NCI-H2171 treated with DMSO at 0.1 percent for 48 hours (cell line): ENCODE measurements around the gene NANOS1.
A peak's percentile ranks its signal among the peaks of the same experiment; 100 is the strongest.

ENCODE experiments used
- DNase-seq: peaks from one replicate; lab custom pipeline; 2025; lab: John Stamatoyannopoulos, UW

The NANOS1 gene

DNA sequence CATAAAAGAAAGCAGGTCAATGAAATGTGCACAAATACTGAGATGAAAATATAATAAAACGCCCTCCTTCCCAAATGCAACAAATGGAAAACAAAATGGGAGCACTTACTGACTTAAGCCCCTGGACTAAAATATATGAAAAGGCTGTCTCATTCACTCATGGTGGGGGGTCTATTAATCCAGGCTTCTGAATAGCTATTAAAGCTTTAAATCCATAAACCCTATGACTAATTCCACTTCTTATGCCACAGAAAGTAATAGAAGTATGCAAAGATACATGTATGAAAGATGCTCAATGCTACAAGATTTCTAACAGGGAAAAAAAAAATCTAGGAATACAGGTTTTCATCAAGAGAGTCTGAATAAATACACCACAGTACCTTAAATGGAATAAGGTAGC, 30.6 kb downstream of the NANOS1 start:
- no peak for DNase-seq

GRCh38 chr10:119061352-119061751, 31.8 kb downstream of the NANOS1 start:
- no peak for DNase-seq

DNA sequence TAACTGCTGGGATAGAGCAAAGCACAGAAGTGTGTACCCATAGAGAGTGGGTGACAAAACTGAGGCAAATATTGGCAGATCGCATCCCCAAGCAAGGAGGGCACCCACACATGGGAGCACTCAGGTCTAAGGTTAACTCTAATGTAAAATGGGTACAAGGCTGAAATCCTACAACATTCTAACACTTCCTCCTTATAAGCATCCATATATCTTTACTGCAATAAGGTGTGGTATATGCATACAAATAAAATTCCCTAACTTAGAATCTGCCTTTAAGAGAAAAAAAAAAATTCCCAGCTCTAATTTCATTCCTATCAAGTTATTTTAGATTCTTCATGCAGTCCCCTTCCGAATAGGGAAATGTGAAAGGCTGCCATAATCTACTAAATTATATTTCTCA, 32.4 kb downstream of the NANOS1 start:
- no peak for DNase-seq

DNA sequence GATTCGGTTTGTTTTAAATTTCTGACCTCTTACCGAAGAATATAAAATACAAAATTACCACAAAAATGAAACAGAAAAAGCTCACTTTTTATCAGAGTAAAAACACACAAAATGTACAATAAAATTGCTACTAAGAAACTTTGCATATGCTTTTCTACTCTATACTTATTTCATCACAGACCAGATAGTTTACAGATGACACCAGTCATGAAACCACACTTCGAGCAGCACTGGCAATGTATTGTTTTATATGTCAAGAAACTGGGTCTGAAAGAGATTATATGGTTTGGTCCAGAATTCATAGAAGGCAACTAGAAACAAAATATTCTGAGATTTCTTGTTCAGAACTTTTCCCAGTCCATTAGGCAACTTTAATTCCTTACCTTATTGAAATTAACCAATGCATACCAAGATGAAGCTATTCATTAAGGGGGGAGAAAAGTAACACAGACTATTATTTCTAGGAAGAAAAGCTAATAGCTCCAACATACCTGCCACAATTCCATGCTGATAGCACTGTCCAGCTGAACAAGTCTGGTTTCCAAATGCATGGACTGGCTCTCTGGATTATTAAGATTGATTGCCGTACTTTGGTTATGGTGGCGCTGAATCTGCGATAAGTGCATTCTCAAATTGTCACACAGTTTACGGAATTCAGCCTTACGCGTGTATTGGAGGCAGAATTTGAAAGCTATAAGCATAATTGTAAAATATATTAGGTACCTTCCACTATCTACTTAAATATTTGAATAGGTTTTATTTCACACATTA, 41.1 kb downstream of the NANOS1 start:
- no peak for DNase-seq

GRCh38 chr10:119073584-119073983, 44.1 kb downstream of the NANOS1 start:
- DNase-seq = no peak

DNA sequence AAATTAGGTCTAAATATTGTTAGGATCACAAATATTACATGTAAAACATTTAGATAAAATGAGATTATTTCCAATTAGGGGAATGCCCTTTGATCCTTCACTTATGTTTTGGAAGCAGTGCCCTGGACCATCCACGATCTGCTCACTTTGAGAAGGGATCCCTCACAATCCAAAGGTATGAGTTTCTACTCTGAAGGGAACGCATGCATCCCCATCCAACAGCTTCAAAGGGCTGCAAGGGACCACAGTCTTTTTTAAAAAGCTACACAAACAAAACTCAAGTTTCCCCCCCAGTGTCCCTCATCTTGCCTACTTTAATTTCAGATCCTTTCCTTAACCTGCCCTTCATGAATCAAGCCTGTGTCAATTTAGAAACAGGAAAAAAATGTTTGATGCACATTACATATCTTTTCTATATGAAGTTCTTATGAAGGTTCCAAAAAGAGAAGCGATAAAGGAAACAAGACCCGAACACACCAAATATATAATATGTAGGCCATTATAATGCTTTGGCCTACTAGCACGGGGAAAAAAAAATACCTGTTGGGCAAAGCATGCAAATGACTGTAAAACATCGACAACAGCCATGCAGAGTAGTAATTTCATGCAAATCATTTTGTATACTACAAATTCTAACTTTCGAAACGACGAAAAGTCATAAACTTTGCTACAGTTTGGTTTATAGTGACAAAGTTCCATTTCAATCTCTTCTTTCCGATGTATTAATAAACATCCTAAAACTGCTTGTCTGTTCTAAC, 49.1 kb downstream of the NANOS1 start:
- DNase-seq = no peak

GRCh38 chr10:119079599-119080520, 50.3 kb downstream of the NANOS1 start:
- DNase-seq = peak; percentile 50

GRCh38 chr10:119080521-119081259, 51.2 kb downstream of the NANOS1 start, which contains the start of gene EIF3A:
Gene EIF3A (minus strand): TSS chr10:119080817. CDS start chr10:119080676, 141 bp downstream.
- DNase-seq = peak; percentile 70
